ENCODE data around the gene HOXA11.
A peak's percentile ranks its signal among the peaks of the same experiment; 100 is the strongest.

HOXA11 gene

DNA sequence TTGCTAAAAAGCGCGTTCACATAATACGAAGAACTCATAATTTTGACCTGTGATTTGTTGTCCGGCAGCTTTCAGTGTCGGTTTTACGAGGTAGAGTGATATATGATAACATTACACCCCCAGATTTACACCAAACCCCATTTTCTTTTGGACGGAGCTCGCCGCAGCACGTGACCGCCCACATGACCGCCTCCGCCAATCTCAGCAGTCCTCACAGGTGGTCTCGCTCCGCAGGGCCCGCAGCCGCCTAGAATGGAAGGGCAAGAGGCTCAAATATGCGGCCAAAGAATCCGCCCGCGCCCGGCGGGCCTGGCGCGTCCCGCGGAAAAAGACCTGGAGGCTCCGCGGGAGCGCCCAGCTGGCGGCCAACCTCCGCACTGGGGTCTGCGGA, 28.5 kb downstream of the HOXA11 start, which contains the start of gene HOXA7:
TSS of gene HOXA7 (minus strand) at position 168 of the 391 bp plus-strand sequence. CDS start at position 38, 130 bp downstream.
- DNase-seq, result no peak

DNA sequence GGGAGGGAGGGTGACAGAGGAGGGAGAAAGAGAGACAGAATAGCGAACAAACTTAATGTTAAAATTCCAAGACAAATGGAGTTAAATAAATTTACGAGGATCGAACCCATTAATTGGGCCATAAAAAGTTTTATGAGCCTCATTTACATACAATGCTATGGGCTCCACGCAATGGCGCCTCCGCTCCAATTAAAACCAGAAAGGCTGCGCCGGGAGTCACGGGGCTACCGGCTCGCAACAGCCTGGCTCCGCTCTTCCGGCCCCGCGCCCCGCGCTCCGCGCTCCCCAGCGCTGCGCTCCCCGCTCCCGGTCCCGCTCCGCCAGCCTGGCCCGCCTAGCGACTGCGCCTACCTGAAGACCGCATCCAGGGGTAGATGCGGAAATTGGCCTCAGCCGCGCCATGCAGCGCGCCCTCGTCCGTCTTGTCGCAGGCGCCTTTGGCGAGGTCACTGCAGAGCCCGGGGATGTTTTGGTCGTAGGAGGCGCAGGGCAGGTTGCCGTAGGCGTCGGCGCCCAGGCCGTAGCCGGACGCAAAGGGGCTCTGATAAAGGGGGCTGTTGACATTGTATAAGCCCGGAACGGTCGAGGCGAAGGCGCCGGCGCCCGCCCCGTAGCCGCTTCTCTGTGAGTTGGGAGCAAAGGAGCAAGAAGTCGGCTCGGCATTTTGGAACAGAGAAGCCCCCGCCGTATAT, 29.1 kb downstream of the HOXA11 start:
- DNase-seq, result no peak

DNA sequence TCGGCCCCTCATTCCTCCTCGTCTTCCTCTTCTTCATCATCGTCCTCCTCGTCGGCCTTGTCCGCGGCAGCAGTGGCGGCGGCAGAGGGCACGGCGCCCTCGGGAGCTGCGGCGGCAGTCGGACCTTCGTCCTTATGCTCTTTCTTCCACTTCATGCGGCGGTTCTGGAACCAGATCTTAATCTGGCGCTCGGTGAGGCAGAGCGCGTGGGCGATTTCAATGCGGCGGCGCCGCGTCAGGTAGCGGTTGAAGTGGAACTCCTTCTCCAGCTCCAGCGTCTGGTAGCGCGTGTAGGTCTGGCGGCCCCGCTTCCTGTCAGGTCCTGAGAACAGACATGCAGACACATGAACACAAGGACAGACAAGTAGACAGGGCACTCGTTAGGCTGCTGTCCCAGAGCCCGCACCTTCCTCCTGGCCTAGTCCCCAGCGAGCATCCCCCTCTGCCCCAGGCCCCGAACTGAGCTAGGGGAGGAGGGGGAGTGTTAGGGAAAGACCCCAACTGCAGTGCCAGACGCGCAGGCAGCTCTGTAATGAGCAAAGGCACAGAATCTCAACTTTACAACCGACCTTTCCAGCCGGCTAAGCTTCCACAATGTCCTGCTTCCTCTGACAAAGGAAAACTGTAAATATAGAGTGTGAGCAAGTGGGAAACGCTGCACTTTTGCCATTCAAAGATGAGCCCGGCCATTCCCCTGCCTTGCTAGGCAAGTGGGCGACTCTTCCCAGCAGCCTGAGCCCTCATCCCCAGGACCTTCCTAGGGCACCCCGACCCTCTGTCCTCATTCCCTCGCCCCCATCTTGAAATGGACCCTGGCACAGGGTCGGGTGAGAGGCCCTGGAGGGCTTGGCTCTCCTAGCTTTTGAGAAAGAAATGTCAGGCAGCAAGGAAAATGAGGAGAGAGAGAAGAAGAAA, 29.9 kb downstream of the HOXA11 start:
- no peak for DNase-seq

DNA sequence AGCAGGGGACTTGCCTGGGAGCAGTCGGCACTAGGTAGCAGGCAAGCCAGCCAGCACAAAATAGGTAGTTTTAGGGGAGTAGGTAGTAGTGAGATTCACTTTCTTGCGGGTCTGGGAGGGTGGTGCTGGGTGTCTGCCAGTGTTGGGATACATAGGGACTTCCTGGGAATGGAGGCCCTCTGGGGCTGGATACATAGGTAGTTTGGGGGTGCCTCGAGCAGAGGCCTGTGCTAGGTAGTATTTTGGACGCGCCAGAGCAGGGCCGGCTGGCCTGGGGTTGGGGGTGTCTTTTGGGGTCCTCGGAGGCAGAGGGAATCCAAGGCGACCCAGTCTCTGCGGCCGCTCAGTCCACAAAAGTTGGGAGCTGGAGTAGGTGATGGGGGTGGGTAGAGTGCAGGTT, 30.7 kb downstream of the HOXA11 start:
- DNase-seq, result no peak

DNA sequence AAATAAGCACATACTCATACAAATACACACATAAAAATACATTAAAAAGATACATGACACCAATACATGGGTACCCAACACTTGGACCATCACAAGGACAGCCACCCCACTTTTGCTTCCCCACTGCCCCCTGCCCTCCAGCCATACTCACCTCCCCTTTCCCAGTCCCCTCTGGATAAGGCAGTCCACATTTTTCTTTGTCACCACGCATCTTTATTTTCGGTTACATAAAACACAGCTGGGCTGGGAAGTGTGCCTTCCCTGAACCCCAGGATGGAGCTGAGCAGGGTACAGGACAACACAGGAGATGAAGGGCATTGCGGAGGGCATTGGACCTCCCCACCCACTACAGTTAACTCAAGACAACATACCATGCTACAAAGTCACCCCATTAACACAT, 31.5 kb downstream of the HOXA11 start:
- no peak for DNase-seq

DNA sequence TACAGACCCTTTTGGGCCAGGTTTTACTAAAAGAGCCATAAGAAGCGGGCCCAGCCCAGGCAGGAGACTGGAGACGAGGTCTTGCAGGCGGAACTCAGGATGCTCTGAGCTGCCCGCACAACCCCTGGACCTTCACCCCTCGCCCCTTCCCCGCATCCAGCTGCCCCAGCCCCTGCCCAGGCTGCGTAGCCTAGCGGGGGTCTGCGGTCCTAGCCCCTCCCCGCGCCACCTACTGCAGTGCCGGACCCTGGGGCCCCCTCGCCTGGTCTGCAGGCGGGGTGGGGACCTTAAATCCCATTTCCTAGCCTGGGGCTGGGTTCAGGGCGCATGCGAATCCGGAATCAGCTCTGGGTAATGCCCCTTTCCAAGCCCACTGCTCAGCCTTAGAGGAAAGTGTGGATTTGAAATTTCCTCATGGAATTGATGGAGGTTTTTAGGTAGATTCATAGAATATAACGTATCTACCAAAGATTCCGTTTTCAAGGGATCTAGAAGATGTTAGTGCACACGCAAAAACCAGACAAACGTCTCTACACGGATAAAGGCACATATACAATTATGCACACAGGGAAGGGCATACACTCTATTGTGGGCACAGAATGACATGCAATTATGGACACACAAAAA, 32.1 kb downstream of the HOXA11 start:
- no peak for DNase-seq

DNA sequence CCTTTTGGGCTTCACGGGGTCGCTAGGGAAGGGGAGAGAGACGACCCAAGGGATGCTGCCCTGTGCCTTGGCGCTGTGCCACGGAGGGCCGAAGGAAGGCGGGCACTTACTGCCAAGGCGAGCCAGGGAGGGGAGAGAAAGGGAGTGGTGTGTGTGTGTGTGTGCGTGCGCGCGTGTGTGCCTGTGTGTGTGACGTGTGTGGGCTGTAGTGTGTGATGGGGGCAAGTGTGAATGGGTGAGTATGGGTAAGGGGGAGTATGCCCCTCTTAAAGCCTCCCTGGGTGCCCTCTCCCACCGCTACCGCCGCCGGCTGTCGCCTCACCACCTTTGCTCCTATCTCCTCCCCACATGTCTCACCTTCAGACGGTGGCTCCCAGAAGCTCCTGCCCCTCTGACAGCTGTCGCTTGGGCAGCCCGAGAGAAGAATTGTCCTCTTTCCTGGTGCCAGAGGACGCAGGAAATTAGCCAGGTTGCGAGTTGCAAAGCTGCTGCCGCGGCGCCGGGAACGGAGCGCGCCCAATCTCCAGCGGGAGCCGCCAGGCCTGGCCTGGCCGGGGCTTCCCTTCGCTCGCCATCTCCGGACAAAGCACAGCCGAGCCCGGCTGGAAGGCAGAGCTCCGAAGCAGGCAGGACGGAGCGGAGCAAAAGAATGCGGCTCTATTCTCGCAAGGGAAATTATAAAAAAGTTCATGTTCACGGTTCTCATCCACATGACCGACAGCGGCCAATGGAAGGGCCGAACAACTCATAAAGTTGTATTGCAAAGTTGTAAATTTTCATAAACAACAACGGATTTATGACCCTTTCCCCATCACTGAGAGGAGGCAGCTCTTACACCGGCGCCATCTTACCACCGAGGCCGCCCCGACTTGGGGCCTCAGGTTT, 32.9 kb downstream of the HOXA11 start, which contains the start of gene HOXA3:
TSS of gene HOXA3 (minus strand) at position 653 of the 885 bp plus-strand sequence. CDS start 41,943 bp downstream, outside the sequence.
- DNase-seq, result no peak

DNA sequence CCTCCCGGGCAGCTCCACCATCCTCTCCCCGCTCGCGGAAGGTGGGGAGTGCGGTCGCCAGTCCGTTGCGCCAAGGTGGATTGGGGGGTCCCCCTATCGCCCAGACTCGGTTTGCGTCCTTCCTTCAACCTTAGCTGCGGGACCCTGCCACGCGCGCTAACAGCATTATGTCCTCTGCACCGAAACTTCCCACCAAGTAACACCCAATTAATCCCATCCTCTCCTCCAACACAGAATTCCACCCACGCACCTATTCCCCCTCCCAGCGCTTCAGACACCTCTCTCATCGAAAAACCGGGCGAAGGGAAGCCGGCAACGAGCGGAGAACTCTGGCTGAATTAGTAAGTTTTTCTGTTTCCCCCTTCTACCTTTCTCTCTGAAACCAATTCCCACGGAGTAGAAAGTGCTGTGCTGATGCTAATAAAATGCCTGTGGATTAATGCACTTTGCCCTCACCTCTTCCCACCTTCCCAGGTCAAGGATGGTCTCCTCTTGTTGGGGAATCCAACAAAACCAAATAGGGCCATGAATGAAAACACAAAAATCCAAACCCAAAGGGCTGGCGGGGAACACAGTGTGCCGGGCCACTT, 33.6 kb downstream of the HOXA11 start:
- no peak for DNase-seq

DNA sequence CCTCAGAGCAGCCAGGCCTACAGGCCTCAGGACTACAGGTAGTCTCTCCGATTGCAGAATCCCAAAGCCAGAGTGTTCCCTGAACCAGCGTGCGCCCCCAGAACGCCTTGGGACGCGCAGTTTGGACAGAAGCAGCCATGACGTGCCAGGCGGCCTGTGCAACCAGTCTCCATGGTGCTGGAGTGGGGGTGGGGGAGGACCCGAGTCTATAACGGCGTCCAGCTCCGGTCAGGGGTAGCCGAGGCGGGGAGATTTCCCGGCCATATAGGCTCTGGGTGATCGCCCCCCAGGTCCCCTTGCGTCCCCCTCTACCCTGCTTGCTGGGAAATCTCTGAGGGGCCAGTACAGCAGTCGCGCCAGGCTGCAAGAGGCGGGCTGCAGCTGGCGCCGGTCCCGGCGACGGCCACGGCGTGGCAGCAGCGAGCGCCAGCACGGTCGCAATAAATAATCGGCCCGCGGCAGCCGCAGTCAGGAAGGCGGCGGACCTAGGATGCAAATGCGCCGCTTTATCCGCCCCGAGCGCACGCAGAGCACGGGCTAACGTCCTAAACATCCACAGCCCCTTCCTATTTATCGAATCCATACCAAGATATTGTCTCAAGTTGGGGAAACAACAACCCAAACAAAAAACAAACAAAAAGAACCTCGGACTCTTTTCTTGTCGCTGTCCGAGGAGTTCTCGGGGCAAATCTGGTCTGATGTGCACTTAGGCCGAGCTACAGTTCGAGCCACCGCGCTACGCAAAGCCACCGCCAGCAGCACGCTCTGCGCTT, 34.3 kb downstream of the HOXA11 start:
- peak; percentile 52 for DNase-seq

DNA sequence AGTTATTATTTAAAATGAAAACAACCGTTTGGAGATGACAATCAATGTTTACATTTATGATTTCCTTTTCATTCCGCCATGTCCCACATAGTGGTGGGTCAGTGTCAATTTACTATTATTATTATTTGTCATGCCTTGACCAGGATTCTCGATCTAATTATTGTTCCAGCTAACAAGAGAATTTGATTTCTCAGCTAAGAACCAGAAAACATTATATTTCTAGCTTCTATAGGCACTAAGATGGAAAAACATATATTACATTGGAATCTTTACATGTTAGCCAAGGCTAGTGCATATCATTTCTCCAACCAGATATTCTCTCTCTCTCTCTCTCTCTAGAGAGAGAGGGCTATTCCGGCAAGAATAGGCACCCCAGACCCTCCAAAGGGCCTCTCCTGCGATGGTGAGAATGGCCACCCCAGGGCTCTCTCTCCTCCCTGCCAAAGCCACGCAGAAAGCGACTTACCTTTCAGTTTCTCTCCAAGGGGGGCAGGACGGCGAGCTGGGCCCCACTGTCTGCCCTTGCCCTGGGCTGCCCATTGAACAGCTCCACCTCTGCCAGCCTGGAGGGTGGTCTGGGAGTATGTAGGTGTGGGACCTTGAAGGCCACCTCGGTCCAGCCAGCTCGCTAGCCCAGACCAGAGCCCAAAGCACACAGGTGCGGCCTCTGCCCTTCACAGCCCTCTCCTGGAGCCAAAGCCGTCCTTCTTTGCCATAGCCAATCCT, 35.0 kb downstream of the HOXA11 start:
- no peak for DNase-seq

DNA sequence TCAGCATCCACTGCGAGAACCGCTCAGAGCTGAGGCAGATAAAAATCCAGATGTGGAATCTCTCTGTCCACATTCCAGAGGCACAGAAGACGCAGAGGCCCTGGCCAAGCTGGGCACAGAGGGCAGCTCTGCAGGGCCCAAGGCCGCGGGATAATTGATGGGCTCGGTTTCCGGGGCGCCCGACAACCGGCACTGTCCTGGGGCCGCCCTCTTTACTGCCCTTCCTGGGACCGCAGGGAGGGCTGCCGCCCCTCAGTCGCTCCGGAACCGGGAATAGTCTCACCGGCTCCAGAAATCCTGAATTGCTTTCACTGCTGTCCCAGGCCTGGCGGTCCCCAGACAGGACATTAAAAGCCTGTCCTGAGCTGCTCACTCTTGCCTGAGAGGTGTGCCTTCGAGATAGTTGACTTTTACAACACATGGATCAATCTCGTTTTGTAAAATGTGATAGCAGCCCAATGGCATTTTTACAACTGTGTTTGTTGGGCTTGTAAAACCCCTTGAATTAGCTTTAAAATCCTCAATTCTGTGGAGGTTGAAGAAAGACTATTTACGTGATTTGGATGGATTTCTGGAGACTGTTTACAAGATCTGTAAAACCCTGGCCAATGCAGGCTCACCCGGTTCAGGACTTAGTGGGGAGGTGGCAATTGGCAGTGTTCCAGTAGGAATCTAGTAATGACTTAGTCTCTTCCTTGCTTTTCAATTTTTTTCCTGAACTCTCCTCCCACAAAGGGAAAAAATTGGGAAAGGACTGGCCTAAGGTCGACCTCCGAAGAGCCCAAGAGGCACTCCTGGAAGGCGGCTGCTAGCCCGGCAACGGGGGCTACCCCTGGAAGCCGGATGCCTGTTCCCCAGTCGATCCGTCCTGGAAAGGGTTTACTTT, 36.0 kb downstream of the HOXA11 start:
- no peak for DNase-seq

DNA sequence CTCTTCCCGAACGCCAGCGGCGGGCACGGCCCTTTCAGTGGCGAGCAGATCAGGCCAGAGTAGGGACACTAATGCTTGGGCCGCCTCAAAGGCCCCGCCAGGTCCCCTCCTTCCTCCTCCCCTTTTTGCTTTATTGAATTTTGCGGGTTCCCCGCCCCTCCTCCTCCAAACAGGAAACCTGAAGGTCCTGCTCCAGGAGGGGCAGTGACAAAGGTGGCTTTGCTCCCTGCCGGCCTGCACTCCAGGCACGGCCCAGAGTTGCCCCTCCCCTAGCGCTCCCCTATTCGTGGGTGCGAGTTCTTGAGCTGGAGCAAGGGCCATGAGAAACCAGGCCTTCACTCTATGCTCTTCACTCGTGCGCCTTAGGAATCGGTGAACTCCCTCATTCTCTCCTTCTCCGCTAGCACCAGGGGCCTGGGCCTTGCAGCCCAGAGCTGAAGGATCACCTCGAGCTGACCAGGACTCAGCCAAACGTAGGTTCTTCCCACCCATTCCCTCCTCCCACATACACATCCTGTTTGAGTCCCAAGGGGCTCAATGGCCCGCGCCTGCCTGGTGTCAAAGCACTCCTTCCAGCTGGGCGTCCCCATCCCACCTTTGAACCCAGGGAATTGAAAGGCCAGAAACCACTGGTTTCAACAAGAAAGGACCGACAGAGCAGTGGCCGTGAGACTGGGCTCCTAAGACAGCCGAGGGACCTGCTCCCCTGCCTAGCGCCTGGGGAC, 36.8 kb downstream of the HOXA11 start:
- no peak for DNase-seq

DNA sequence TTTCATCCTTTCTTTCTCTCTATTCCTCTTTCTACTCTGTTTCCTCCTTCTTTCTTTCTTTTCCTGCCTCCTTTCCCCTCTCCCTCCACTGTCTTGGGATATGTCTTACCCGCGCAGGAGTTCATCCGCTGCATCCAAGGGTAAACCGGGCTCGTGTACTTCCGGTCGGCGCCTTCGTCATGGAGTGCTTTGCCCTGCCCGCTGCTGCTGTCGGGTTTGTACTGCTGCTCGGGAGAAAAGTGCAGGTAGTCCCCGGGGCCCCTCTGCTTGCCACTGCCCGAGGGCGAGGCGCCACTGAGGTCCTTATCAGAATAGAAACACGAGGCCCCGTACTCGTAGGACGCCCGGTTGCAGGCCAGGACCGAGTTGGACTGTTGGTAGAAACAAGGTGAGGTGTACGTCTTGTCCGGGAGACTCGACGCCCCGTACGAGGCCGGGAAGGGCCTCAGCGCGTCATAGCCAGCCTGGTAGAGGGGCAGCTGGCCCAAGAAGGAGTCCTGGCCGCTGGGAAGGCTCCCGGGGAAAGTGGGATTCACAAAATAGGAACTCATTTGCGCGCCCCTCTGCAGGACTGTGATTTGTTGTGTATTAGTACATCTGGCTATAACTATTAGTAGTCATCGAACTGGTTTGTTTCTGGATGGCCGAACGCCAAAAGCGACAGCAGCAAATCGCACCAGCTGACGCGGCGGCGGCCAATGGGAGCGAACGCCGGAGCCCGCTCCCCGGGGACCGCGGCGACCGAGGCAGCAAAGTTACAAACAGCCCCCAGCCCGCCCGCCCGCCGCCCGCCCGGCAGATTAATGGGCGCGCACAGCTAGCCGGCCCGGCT, 37.6 kb downstream of the HOXA11 start, which contains the start of gene HOXA6:
TSS of gene HOXA6 (minus strand) at position 576 of the 832 bp plus-strand sequence. CDS start at position 551, 25 bp downstream.
- DNase-seq, result no peak

DNA sequence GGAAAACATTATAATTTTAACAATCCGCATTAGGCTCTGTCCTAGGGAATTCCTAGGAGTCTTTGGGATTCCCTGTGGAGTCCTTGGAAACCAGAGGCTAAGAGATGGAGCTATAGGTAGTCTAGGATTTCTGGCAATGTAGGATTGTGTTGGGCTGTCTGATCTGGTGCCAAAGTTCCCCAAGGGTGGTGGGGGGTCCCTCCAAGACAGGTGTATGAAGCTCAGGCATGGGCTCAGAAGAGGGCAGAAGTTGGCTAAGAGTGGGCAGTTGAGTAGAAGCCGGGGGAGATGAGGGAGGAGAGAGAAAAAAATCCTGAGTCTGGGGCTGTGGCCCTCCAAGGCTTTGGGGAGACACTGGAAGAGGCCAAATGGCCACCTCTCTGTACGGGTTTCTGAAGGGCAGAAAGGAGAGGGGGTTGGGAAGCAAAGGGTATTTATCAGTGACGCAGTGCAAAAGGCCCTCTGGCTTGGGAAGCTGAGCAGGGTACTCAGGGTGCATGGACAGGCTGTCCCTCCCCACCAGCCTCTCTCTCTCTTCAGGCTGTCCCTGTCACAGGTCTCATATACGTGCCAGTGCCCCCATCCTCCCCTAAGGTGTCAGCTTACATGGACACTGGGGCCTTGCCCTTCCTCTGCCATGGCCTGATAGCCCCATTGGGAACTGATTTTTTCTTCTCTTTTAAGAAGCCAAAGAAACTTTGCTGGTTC, 38.4 kb downstream of the HOXA11 start:
- no peak for DNase-seq

DNA sequence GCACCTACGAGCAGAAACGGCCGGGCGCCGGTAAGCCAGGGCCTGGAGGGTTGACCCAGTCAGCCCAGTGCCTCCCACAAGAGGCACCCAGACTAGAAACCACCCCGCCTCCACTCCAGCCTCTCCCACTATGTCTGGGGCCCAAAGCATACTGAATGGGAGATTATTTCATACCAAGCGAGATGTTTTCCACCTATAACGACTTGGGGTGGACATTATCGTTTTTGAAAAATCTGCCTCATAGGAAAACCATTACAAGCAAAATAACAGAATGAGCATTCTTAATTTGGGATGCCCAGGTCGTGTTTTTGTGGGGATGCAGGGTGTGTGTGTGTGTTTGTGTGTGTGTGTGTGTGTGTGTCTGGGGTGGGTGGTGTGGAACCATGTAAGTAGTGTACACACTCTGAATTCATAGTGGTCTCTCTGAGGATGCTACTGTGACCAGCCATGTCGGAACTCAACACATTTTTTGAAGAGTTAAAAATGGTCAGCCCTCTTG, 39.1 kb downstream of the HOXA11 start:
- no peak for DNase-seq

DNA sequence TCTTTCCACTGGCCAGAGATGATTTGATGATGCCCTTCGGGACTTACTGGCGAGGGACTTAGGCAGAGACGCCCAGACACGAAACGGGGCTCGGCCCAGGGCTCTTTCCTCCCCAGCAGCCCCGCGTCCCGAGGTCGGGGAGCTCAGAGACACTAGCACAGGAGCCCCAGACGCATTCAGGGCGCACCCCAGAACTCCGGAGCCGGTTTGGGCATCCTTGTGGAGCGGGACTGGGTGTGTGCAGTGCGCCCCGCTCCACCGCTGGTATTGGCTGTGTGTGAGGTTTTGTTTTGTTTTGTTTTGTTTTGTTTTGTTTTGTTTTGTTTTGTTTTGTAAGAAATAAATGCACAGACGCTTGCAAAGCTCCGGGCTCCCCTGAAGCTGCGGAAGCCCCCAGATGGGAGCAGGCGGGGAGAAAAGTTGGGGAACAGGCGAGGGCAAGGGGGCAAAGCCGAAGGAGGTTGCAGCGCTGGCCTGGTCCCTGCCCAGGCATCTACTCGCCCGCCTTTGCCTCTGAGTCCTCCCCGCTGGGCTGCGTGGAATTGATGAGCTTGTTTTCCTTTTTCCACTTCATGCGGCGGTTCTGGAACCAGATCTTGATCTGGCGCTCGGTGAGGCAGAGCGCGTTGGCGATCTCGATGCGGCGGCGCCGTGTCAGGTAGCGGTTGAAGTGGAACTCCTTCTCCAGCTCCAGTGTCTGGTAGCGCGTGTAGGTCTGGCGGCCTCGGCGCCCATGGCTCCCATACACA, 39.7 kb downstream of the HOXA11 start:
- DNase-seq, result no peak

All from stimulated activated naive CD4-positive, alpha-beta T cell treated with Interleukin-2 at 50 U/mL for 16 hours (primary cell).